ENCODE measurements around the gene MICOS13.

Gene MICOS13

GRCh38 chr19:5666921-5667610 lies 13.2 kb downstream of the MICOS13 start:
- DNase-seq, result no peak

DNA sequence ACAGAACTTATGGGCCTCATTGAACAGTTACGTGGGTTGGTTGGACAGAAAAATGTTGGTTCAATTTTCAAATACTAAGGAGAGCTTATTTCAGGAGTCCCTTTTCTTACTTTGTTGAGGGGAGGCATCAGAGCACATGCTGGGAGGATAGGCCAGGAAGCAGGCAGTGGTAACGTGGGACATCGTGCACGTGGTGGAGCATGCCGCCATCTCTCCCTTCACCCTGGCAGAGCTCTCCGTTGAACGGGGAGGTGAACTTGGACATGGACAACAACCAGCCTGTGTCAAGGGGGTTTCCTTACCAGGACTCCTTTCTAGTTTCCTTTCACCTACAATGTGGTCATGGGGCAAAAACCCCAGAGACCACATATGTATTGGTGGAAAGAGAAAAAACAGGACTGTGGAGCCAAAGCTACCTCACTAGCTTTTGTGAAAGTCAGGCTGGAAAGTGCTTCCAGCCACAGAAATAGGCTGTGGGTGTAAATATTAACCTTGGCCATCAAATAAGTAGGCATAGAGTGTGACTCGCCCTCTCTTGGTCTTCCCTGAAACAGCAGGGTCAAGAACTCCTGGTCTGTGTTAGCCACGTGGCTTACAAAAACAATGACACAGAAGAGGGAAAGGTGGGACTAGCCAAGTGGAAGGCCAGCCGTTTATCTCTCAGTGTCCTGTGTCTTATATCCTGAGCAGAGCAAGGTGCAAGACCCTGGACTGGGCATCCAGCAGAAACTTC lies 14.4 kb downstream of the MICOS13 start:
- no peak for DNase-seq

- DNase-seq, result no peak
Observed at GRCh38 chr19:5664515-5664914, 15.8 kb downstream of the MICOS13 start.

DNA sequence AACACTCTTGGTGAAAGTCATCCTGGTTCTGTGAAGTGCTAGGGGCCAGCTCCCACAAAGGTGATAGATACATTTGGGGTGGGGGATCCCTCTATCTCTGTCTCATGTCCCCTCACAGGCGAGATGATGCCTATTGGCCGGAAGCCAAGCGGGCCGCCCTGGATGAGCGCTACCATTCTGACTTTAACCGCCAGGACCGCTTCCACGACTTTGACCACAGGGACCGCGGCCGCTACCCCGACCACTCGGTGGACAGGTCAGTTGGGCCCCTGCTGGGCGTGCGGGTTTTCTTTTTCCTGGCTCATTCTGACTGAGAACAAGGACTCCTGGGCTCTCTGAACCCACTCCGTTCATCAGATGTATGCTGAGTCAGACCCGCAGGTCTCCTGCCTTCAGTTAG lies 16.4 kb downstream of the MICOS13 start:
- DNase-seq, result no peak

- no peak for DNase-seq
Observed at GRCh38 chr19:5661483-5661882, 18.8 kb downstream of the MICOS13 start.

GRCh38 chr19:5655412-5655811 lies 24.9 kb downstream of the MICOS13 start:
- DNase-seq, result no peak

GRCh38 chr19:5654931-5655330 lies 25.4 kb downstream of the MICOS13 start:
- DNase-seq, result no peak

DNA sequence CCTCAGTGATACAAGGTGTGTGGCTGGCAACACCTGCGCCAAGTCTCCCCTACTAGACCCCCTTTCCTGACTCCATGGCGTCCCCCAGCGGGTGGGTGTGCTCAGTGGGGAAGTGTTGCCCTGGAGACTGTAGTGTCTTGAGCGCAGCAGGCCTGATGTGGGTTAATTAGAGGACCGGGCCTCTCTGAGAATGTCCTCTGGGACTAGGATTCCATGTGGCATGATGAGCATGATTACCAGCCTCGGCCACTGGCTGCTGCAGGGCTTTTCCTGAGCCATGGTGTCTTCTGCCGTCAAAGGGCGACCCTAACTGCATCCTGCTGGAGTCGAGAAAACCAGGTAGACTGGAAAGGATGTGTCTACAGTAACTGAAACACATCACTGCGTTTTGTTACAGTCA lies 28.1 kb downstream of the MICOS13 start:
- DNase-seq, result no peak

DNA sequence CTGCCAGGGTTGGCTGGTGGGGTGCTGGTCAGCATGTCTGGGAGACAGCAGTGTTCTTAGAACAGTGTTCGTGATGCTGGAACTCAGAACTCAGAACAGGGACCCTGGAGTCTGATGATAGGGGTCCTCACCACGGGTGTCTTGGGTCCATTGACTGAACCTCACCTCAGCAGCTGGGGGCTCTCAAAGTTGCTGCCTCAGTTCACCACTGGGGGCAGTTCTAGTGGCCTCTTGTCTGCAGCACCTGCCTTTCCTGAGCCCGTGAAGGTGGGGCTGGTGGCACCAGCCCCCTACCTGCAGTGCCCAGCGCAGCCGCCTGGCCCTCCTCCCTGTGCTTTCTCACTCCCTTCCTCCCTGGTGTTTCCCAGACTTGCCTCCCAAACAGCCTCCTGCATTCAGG lies 29.0 kb downstream of the MICOS13 start:
- DNase-seq, result no peak

GRCh38 chr19:5648464-5648863 lies 31.9 kb downstream of the MICOS13 start:
- DNase-seq, result no peak

DNA sequence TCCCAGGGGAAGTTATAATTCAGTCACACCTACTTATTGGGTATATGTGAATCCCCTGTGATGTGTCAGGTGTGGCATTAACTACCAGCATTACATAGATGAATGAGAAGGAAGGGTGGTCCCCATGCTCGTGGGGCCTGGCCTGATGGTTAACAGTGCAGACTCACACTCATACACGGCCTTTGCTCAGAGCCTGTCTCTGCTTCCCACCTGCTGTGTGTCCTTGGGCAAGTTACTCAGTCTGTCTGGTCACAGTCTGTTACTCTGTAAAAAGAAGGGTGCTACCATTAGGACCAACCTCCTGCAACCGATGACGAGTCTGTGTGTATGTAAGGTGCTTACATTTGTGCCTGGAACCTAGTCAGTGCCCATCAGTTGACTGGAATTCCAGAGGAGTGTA lies 33.6 kb downstream of the MICOS13 start:
- DNase-seq, result no peak

DNA sequence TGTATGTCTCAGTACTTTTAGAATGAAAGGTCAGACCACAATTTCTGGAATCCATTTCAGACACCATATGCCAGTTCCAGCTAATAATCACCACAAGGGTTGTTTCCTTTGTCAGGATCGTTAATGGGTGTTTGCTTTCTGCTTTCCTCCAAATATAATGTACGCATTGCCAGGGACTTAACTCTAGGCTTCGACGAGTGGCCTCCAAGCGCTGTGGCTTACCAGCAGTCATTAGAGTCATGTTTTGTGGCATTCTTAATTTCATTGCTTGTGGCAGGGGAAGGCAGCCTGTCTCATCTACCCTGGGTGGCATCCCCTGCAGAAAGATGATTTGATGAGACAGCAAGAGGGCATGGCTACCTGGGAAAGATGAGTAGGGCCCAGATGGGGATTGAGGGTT lies 34.9 kb downstream of the MICOS13 start:
- DNase-seq, result no peak

- no peak for DNase-seq
Observed at GRCh38 chr19:5644037-5644436, 36.3 kb downstream of the MICOS13 start.

- DNase-seq, result no peak
Observed at GRCh38 chr19:5643060-5643459, 37.3 kb downstream of the MICOS13 start.

DNA sequence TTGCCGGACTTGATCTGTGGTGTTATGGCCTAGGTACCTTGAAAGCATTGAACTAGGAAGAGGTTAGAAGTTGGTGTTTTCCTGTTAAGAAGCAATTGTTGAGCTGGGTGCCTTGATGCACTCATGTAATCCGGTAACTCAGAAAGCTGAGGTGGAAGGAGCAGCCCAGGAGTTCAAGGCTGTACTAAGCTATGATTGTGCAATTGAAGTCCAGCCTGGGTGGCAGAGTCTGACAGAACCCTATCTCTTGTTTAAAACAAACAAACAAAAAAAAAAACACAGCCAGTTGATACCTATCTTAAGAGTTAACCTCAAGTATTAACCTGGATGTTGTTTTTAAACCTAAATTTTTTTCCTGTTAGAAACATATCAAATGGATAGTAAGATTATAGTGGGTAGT lies 38.1 kb downstream of the MICOS13 start:
- DNase-seq, result no peak

- DNase-seq, result no peak
Observed at GRCh38 chr19:5641171-5641570, 39.1 kb downstream of the MICOS13 start.

DNA sequence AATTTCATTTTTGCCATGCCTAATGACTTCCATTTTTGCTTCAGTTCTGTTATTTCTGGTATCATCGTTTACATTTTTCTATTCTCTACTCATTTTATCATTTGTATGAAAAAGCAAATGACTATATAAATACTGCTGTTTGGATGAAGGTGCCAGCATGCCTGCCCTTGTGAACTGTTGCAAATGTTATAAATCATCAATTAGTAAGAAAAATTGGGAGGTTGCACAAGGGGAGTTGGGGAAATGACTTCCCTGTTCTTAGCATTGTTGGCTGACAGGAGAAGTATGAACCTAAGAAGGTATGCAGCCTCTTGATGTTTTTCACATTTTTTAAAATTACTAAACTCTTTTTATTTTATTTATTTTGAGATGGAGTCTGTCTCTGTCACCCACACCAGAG lies 42.3 kb downstream of the MICOS13 start:
- no peak for DNase-seq

DNA sequence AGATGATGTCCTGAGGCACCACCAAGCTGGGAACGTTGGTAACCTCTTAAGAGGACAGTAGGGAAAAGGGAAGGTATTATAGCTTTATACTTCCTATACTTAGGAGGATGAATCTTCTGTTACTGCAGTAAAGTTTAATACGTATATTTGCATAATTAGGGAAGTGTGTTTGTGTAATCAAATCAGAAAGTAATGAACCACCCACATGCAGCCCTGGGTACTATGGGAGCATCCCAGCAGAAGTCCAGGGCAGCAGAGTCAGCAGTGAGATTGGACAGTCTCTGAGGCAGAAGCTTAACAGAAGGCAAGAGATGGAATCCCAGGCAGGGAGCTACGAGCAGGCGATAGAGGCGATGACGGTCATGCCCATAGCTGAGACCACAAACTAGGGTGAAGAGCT lies 44.9 kb downstream of the MICOS13 start:
- DNase-seq, result no peak

- DNase-seq, result no peak
Observed at GRCh38 chr19:5632657-5633056, 47.7 kb downstream of the MICOS13 start.

DNA sequence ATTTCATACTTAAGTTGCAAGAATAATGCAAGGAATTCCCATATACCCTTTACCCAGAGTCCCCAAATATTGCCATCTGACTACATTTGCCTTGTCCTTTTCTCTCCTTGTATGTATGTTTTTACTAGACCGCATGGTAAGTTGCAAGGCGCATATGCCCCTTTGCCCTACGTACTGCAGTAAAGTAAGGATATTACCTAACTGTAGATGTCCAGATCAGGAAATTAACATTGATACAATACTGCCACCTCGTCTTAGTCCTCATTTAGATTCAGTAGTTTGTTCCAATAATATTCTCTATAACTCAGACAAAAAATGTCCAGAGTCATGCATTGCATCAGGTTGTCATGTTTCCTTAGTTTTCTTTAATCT lies 48.1 kb downstream of the MICOS13 start:
- no peak for DNase-seq

GRCh38 chr19:5631567-5632240 lies 48.6 kb downstream of the MICOS13 start:
- no peak for DNase-seq

GRCh38 chr19:5628919-5629481 lies 51.3 kb downstream of the MICOS13 start:
- DNase-seq, result no peak

GRCh38 chr19:5628461-5628860 lies 51.9 kb downstream of the MICOS13 start:
- no peak for DNase-seq
